Ramos (cell line): Measurements from ENCODE around the gene CARNS1.

Experiments used
- in situ Hi-C: fragments of 300-500 bp; cut with MboI; formaldehyde crosslinking; loops from one replicate; pipeline ENCODE4 v1.14.3; 2022; ENCODE audit warnings: low sequenced_read_pairs; ENCODE audit not compliant: unreplicated experiment

The CARNS1 gene

GRCh38 chr11:67376063-67376820, 39.2 kb upstream of the CARNS1 start:
- in situ Hi-C loops = no loop called here

GRCh38 chr11:67376873-67377808, 38.3 kb upstream of the CARNS1 start:
- in situ Hi-C loops = no loop called here

- in situ Hi-C loops = no loop called here
Observed at GRCh38 chr11:67378544-67378943, 36.9 kb upstream of the CARNS1 start.

- in situ Hi-C loops = loop anchor here (5.0 to 10.0 kb wide), 2 partner anchors 117 to 295 kb away; no protein-coding TSS in a partner anchor
Observed at GRCh38 chr11:67379061-67380058, 36.1 kb upstream of the CARNS1 start.

- in situ Hi-C loops = loop anchor here (5.0 to 10.0 kb wide), 2 partner anchors 119 to 297 kb away; no protein-coding TSS in a partner anchor
Observed at GRCh38 chr11:67381244-67381972, 34.1 kb upstream of the CARNS1 start.

- in situ Hi-C loops = loop anchor here (5.0 to 10.0 kb wide), 2 partner anchors 120 to 298 kb away; no protein-coding TSS in a partner anchor
Observed at GRCh38 chr11:67382276-67383136, 33.0 kb upstream of the CARNS1 start.

GRCh38 chr11:67384851-67385366, 30.6 kb upstream of the CARNS1 start:
- in situ Hi-C loops = loop anchor here (5.0 to 10.0 kb wide), 2 partner anchors 123 to 300 kb away; no protein-coding TSS in a partner anchor

GRCh38 chr11:67387069-67387468, 28.4 kb upstream of the CARNS1 start:
- in situ Hi-C loops = loop anchor here (10.0 kb wide), 1 partner anchor 302 kb away; no protein-coding TSS in a partner anchor

GRCh38 chr11:67387518-67387917, 28.0 kb upstream of the CARNS1 start:
- in situ Hi-C loops = loop anchor here (10.0 kb wide), 1 partner anchor 303 kb away; no protein-coding TSS in a partner anchor

- in situ Hi-C loops = loop anchor here (10.0 kb wide), 1 partner anchor 305 kb away; no protein-coding TSS in a partner anchor
Observed at GRCh38 chr11:67389477-67389876, 26.0 kb upstream of the CARNS1 start.

- in situ Hi-C loops = no loop called here
Observed at GRCh38 chr11:67390947-67391303, 24.6 kb upstream of the CARNS1 start.

GRCh38 chr11:67391304-67392182, 23.9 kb upstream of the CARNS1 start, which contains the start of gene RAD9A:
TSS of gene RAD9A (plus strand) at chr11:67391986. CDS start at chr11:67392045, 59 bp downstream.
- in situ Hi-C loops = no loop called here

- in situ Hi-C loops = no loop called here
Observed at GRCh38 chr11:67392183-67392715, 23.2 kb upstream of the CARNS1 start.

GRCh38 chr11:67393437-67393836, 22.0 kb upstream of the CARNS1 start:
- in situ Hi-C loops = no loop called here

- in situ Hi-C loops = no loop called here
Observed at GRCh38 chr11:67393990-67394389, 21.5 kb upstream of the CARNS1 start.

- in situ Hi-C loops = no loop called here
Observed at GRCh38 chr11:67395555-67396258, 19.8 kb upstream of the CARNS1 start.
